Measurements from ENCODE around the gene TMEM203. TPM values are rescaled to one million over a fixed set of nuclear protein-coding genes. Genes with fewer than 3 reads are reported as not detected.
A peak's percentile ranks its signal among the peaks of the same experiment; 100 is the strongest.

TMEM203 gene
- total and polyA plus RNA-seq, 2 of the 13 experiments (the other 11 are each of a cell fraction or from before 2014, with no cell fraction given): 23.4 to 36.7 TPM

DNA sequence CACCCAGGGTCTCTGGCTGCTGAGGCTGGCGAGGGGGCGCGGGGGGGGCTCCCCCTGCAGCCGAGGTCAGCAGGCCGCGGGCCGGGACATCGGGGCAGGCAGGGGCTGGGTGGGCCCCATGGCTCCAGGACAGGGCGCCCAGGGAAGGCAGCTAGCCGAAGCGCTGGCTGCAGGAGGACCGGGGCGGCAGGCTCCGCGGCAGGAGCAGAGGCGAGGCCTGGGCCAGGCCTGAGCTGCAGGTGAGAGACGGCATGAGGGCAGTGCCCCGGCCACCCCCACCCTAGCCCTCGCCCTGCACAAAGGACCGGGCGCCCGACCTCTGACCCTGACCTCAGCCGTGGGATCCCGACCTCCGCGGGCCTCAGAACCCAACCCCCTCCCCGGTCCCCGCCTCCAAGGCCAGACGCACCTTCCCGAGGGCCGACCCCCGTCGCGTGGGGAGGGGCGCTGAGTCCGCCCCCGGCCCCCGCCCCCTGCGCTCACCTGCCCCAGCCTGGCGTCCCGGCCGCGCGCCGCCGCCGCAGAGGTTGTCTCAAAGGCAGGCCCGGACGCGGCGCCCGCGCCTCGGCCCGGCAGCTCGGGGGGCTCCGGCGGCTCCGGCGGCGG lies 16.2 kb upstream of the TMEM203 start (continued):
- TF ChIP-seq, protein P1, sequence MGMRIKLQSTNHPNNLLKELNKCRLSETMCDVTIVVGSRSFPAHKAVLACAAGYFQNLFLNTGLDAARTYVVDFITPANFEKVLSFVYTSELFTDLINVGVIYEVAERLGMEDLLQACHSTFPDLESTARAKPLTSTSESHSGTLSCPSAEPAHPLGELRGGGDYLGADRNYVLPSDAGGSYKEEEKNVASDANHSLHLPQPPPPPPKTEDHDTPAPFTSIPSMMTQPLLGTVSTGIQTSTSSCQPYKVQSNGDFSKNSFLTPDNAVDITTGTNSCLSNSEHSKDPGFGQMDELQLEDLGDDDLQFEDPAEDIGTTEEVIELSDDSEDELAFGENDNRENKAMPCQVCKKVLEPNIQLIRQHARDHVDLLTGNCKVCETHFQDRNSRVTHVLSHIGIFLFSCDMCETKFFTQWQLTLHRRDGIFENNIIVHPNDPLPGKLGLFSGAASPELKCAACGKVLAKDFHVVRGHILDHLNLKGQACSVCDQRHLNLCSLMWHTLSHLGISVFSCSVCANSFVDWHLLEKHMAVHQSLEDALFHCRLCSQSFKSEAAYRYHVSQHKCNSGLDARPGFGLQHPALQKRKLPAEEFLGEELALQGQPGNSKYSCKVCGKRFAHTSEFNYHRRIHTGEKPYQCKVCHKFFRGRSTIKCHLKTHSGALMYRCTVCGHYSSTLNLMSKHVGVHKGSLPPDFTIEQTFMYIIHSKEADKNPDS (CRISPR knock-in tag; IDR thresholded peaks at IDR 0.05): no peak
- TF ChIP-seq MAZ (IDR thresholded peaks at IDR 0.05; ENCODE audit: borderline replicate concordance, low read depth, low read length) (no peak), MAZ (CRISPR knock-in tag; IDR thresholded peaks at IDR 0.05; ENCODE audit: low read depth) (no peak), DPF2 (CRISPR knock-in tag; IDR thresholded peaks at IDR 0.05; ENCODE audit: borderline replicate concordance, low read depth) (no peak), ZNF772 (CRISPR knock-in tag; IDR thresholded peaks at IDR 0.05) (no peak), MTF2 (CRISPR knock-in tag; IDR thresholded peaks at IDR 0.05; ENCODE audit: borderline replicate concordance) (no peak), ZNF724P (CRISPR knock-in tag; IDR thresholded peaks at IDR 0.05; ENCODE audit: borderline replicate concordance) (no peak), NCOA1 (CRISPR knock-in tag; IDR thresholded peaks at IDR 0.05) (no peak), KMT2A (CRISPR knock-in tag; IDR thresholded peaks at IDR 0.05) (0 out of 2 replicates have a peak, but pooled peaks have one; percentile 35), FLYWCH1 (CRISPR knock-in tag; IDR thresholded peaks at IDR 0.05) (no peak), HMG20A (CRISPR knock-in tag; IDR thresholded peaks at IDR 0.05; ENCODE audit: borderline replicate concordance) (no peak), EED (CRISPR knock-in tag; IDR thresholded peaks at IDR 0.05) (no peak), THYN1 (CRISPR knock-in tag; IDR thresholded peaks at IDR 0.05; ENCODE audit: borderline replicate concordance, low read depth) (no peak), NFKBIZ (CRISPR knock-in tag; IDR thresholded peaks at IDR 0.05) (no peak), SRSF4 (IDR thresholded peaks at IDR 0.05; ENCODE audit: low read depth, low read length, poor library complexity, severe bottlenecking) (no peak), HNRNPK (IDR thresholded peaks at IDR 0.05; ENCODE audit: low read depth, low read length, poor library complexity, severe bottlenecking) (peak; percentile 78), ZKSCAN8 (CRISPR knock-in tag; IDR thresholded peaks at IDR 0.05; ENCODE audit: borderline replicate concordance) (no peak), FOXJ3 (CRISPR knock-in tag; IDR thresholded peaks at IDR 0.05; ENCODE audit: borderline replicate concordance) (no peak), ZNF713 (CRISPR knock-in tag; IDR thresholded peaks at IDR 0.05) (no peak), ZSCAN12 (CRISPR knock-in tag; IDR thresholded peaks at IDR 0.05) (no peak)
- TF ChIP-seq, protein P2, sequence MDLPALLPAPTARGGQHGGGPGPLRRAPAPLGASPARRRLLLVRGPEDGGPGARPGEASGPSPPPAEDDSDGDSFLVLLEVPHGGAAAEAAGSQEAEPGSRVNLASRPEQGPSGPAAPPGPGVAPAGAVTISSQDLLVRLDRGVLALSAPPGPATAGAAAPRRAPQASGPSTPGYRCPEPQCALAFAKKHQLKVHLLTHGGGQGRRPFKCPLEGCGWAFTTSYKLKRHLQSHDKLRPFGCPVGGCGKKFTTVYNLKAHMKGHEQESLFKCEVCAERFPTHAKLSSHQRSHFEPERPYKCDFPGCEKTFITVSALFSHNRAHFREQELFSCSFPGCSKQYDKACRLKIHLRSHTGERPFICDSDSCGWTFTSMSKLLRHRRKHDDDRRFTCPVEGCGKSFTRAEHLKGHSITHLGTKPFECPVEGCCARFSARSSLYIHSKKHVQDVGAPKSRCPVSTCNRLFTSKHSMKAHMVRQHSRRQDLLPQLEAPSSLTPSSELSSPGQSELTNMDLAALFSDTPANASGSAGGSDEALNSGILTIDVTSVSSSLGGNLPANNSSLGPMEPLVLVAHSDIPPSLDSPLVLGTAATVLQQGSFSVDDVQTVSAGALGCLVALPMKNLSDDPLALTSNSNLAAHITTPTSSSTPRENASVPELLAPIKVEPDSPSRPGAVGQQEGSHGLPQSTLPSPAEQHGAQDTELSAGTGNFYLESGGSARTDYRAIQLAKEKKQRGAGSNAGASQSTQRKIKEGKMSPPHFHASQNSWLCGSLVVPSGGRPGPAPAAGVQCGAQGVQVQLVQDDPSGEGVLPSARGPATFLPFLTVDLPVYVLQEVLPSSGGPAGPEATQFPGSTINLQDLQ (CRISPR knock-in tag; IDR thresholded peaks at IDR 0.05): no peak
- TF ChIP-seq, protein P3, sequence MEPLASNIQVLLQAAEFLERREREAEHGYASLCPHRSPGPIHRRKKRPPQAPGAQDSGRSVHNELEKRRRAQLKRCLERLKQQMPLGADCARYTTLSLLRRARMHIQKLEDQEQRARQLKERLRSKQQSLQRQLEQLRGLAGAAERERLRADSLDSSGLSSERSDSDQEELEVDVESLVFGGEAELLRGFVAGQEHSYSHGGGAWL (CRISPR knock-in tag; IDR thresholded peaks at IDR 0.05): peak; percentile 59; the same call in 1 of the 2 replicates
- TF ChIP-seq, protein P4, sequence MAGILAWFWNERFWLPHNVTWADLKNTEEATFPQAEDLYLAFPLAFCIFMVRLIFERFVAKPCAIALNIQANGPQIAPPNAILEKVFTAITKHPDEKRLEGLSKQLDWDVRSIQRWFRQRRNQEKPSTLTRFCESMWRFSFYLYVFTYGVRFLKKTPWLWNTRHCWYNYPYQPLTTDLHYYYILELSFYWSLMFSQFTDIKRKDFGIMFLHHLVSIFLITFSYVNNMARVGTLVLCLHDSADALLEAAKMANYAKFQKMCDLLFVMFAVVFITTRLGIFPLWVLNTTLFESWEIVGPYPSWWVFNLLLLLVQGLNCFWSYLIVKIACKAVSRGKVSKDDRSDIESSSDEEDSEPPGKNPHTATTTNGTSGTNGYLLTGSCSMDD (CRISPR knock-in tag; IDR thresholded peaks at IDR 0.05): no peak
- TF ChIP-seq, protein P5, sequence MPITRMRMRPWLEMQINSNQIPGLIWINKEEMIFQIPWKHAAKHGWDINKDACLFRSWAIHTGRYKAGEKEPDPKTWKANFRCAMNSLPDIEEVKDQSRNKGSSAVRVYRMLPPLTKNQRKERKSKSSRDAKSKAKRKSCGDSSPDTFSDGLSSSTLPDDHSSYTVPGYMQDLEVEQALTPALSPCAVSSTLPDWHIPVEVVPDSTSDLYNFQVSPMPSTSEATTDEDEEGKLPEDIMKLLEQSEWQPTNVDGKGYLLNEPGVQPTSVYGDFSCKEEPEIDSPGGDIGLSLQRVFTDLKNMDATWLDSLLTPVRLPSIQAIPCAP (CRISPR knock-in tag; IDR thresholded peaks at IDR 0.05; ENCODE audit: low read depth): no peak
